OCI-LY1 (cell line): ENCODE results near the gene PARP3.

Experiments used
- H2AFZ ChIP-seq: fragments of 200-600 bp; sonication (generic), shearing (Covaris generic); 2 replicates; pipeline ENCODE4 v1.6.0; 2014; ENCODE audit warnings: antibody characterized with exemption, mild to moderate bottlenecking, low read length
- H3F3A ChIP-seq: fragments of 200-600 bp; sonication (generic), shearing (Covaris generic); 2 replicates; pipeline ENCODE4 v1.6.0; 2014; ENCODE audit warnings: mild to moderate bottlenecking, antibody characterized with exemption, low read length, moderate library complexity; ENCODE audit not compliant: insufficient read depth
- H3K27ac ChIP-seq: fragments of 200-600 bp; sonication (generic); 2 replicates; pipeline ENCODE4 v1.5.1; 2014; ENCODE audit warnings: low read length, mixed run types, mild to moderate bottlenecking, low read depth; ENCODE audit not compliant: poor library complexity, severe bottlenecking
- H3K27me3 ChIP-seq: fragments of 200-600 bp; sonication (generic); 2 replicates; pipeline ENCODE4 v1.6.0; 2014; ENCODE audit warnings: antibody characterized with exemption, mild to moderate bottlenecking, low read length, moderate library complexity; ENCODE audit not compliant: insufficient read depth
- H3K36me3 ChIP-seq: fragments of 200-600 bp; sonication (generic); 2 replicates; pipeline ENCODE4 v1.6.1; 2014; ENCODE audit warnings: mild to moderate bottlenecking, antibody characterized with exemption, low read length, moderate library complexity, mixed read lengths; ENCODE audit not compliant: insufficient read depth
- H3K4me1 ChIP-seq: fragments of 200-600 bp; sonication (generic); 2 replicates; pipeline ENCODE4 v1.5.1; 2014; ENCODE audit warnings: mild to moderate bottlenecking, low read length, moderate library complexity; ENCODE audit not compliant: insufficient read depth, severe bottlenecking
- H3K4me2 ChIP-seq: fragments of 200-600 bp; sonication (generic), shearing (Covaris generic); 2 replicates; pipeline ENCODE4 v1.6.1; 2014; ENCODE audit warnings: low read length
- H3K4me3 ChIP-seq: fragments of 200-600 bp; sonication (generic); 2 replicates; pipeline ENCODE4 v1.5.1; 2014; ENCODE audit warnings: low read length, low read depth, mild to moderate bottlenecking, mixed read lengths; ENCODE audit not compliant: poor library complexity, severe bottlenecking
- H3K79me2 ChIP-seq: fragments of 200-600 bp; shearing (Covaris generic); 2 replicates; pipeline ENCODE4 v1.6.1; 2016; ENCODE audit warnings: mixed run types, low read length, mixed read lengths; ENCODE audit not compliant: insufficient read depth
- H3K9ac ChIP-seq: fragments of 200-600 bp; sonication (generic), shearing (Covaris generic); 2 replicates; pipeline ENCODE4 v1.6.1; 2014; ENCODE audit warnings: mild to moderate bottlenecking, low read length, mixed read lengths
- H3K9me2 ChIP-seq: fragments of 200-600 bp; sonication (generic), shearing (Covaris generic); 2 replicates; pipeline ENCODE4 v1.6.1; 2014; ENCODE audit warnings: low read depth, mild to moderate bottlenecking, low read length, mixed read lengths
- H3K9me3 ChIP-seq: fragments of 200-600 bp; shearing (Covaris generic); 2 replicates; pipeline ENCODE4 v1.6.1; 2014; ENCODE audit warnings: low read length, mixed read lengths
- H4K20me1 ChIP-seq: fragments of 200-600 bp; sonication (generic), shearing (Covaris generic); 2 replicates; pipeline ENCODE4 v1.6.0; 2016; ENCODE audit warnings: mild to moderate bottlenecking, low read length; ENCODE audit not compliant: insufficient read depth
- CTCF ChIP-seq: fragments of 200-600 bp; sonication (generic), shearing (Covaris generic); IDR thresholded peaks from 2 replicates; pipeline ENCODE4 v1.5.1; 2017; ENCODE audit warnings: mild to moderate bottlenecking, antibody characterized with exemption, low read length, moderate library complexity, mixed read lengths
- EZH2 ChIP-seq: fragments of 200-600 bp; sonication (generic), shearing (Covaris generic); IDR thresholded peaks from 2 replicates; pipeline ENCODE4 v1.8.0; 2017; ENCODE audit warnings: borderline replicate concordance, mixed run types, mild to moderate bottlenecking, antibody characterized with exemption, low read length, moderate library complexity, mixed read lengths

PARP3 gene

GRCh38 chr3:51949121-51949520 lies 7.0 kb downstream of the PARP3 start:
- no peaks in the 10 kb centered on the region for H3K79me2 ChIP-seq
- H3K4me2 ChIP-seq, result no peak overlapping the region
- TF ChIP-seq EZH2 (no peak), CTCF (no peak)
- H4K20me1 ChIP-seq, result no peaks in the 10 kb centered on the region
- no peak overlapping the region for H3K4me3 ChIP-seq
- no peaks in the 10 kb centered on the region for H3K9me3 ChIP-seq
- H3K27ac ChIP-seq, result no peak overlapping the region
- no peak overlapping the region for H2AFZ ChIP-seq
- no peaks in the 10 kb centered on the region for H3K4me1 ChIP-seq
- no peaks in the 10 kb centered on the region for H3K9me2 ChIP-seq
- no peaks in the 10 kb centered on the region for H3K36me3 ChIP-seq
- H3F3A ChIP-seq, result no peaks in the 10 kb centered on the region
- 0 out of 2 replicates have a peak, but pooled peaks cover 3% of the 10 kb centered on the region for H3K27me3 ChIP-seq
- H3K9ac ChIP-seq, result no peak overlapping the region

- no peak for TF ChIP-seq CTCF
- no peak for TF ChIP-seq EZH2
- Histone ChIP-seq H3K36me3 (no peaks in the 10 kb centered on the region), H3K79me2 (no peaks in the 10 kb centered on the region), H3K4me2 (no peak overlapping the region), H4K20me1 (no peaks in the 10 kb centered on the region), H3K27me3 (0 out of 2 replicates have a peak, but pooled peaks cover 3% of the 10 kb centered on the region), H3F3A (no peaks in the 10 kb centered on the region), H3K9ac (no peak overlapping the region), H2AFZ (no peak overlapping the region), H3K27ac (no peak overlapping the region), H3K9me3 (no peaks in the 10 kb centered on the region), H3K9me2 (no peaks in the 10 kb centered on the region), H3K4me1 (no peaks in the 10 kb centered on the region), H3K4me3 (no peak overlapping the region)
Observed at GRCh38 chr3:51950899-51951298, 8.7 kb downstream of the PARP3 start.

- Histone ChIP-seq H3K79me2 (no peaks in the 10 kb centered on the region), H4K20me1 (no peaks in the 10 kb centered on the region), H2AFZ (no peak overlapping the region), H3K9me2 (no peaks in the 10 kb centered on the region), H3K27ac (no peak overlapping the region), H3K4me3 (no peak overlapping the region), H3K4me2 (no peak overlapping the region), H3K36me3 (no peaks in the 10 kb centered on the region), H3K9me3 (no peaks in the 10 kb centered on the region), H3K9ac (no peak overlapping the region), H3K4me1 (peaks cover 9% of the 10 kb centered on the region), H3K27me3 (0 out of 2 replicates have a peak, but pooled peaks cover 6% of the 10 kb centered on the region), H3F3A (no peaks in the 10 kb centered on the region)
- no peak for TF ChIP-seq CTCF
- TF ChIP-seq EZH2, result no peak
Observed at GRCh38 chr3:51953445-51953844, 11.3 kb downstream of the PARP3 start.
